SKM-1 (cell line): ENCODE data around the gene FAM3C.

Experiments used
- DNase-seq: peaks from one replicate; lab custom pipeline; 2025; ENCODE audit not compliant: unreplicated experiment; lab: John Stamatoyannopoulos, UW

Gene FAM3C

DNA sequence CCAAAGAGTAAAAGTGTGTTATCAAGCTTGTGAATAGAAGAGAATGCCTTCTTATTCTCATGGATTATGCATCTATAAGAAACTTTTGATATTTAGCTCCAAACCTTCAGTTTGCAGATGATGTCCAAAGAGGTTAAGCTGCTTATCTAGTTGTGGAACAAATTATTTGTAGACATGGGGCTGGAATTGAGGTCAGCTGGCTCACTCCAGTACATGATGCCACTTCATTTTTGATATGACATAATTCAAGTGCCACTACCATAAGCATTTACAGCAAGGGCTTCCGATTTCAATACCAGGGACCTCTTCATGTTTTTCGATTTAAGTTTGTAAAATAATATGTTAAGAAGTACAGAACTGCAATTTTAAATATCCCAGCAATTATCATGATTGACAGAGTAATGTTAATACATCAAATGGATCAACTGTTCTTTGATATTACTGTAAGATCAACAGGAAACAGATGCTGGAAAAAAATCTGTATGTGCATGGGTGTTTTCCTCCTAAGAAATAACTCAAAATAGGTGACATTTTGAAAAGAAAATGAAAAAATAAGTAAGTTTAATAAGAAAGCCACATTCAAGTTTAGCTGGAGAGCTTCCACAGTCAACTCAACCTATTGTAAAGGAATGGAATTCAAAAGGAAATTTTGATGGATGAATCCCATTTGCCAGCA, 12.7 kb downstream of the FAM3C start:
- no peak for DNase-seq

GRCh38 chr7:121382473-121382872, 13.6 kb downstream of the FAM3C start:
- DNase-seq = no peak

GRCh38 chr7:121379930-121380329, 16.2 kb downstream of the FAM3C start:
- no peak for DNase-seq

GRCh38 chr7:121376979-121377378, 19.1 kb downstream of the FAM3C start:
- DNase-seq = no peak

DNA sequence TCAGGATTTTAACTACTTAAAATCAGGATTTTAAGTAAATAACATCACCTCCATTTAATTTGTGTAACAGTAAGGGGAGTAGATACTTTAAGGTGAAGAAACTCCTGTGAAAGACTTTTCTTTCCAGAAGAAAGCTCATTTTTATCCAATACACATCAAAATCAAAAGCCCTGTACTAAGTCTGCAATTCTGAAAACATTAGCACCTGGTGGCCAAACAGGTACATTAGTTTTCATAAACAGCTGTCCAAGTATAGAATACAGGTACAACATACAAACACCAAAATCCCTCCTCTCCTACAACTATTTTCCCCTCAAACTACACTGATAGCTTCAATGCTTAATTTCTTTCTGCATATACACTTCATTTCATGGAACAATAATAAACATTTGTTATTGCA, 22.9 kb downstream of the FAM3C start:
- no peak for DNase-seq

- no peak for DNase-seq
Measured at GRCh38 chr7:121372376-121373010, 23.6 kb downstream of the FAM3C start.

- DNase-seq = no peak
Measured at GRCh38 chr7:121371883-121372282, 24.2 kb downstream of the FAM3C start.

- no peak for DNase-seq
Measured at GRCh38 chr7:121371367-121371766, 24.7 kb downstream of the FAM3C start.

DNA sequence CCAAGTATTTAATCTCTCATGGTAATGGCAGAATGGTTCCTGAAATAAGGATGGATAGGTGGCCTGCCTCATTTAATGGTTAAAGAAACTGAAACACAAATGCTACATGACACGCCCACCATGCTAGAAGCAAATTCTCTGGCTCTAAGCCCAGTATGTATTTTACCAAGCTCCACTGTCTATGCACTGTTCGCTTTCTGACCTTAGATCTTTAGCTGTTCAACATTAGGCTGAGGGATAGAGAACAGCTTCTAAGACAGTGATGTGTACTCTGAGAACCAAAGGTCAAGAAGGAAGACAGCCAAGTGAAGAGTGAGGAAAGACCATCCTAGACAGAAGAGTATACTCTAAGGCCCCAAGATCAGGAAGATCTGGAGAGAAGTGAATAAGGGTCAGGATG, 26.6 kb downstream of the FAM3C start:
- DNase-seq = no peak

DNA sequence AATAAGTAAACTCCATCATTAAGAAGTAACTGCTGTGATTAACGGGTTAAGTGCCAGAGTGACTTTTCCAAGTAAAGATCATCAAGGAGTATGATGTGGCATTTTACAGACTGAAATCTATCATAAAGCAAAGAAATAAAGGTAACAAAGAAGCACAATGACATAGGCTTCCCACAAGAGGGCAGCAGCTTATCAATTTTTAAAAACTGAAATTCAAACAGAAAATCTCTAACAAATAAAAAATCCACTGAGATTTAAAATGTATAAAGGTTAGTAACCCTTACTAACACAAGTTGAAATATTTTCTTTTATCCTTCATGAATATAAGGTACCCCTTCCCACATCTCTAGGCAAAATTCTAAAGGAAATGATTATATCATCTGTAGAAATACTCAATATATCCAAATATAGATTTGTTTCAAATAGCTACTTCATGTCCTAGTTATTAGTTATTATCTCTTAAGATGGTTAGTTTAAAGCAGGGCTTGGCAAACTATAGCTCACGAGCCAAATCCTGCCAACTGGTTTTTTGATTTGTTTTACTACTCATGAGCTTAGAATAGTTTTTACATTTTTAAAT, 29.2 kb downstream of the FAM3C start:
- DNase-seq = no peak

DNA sequence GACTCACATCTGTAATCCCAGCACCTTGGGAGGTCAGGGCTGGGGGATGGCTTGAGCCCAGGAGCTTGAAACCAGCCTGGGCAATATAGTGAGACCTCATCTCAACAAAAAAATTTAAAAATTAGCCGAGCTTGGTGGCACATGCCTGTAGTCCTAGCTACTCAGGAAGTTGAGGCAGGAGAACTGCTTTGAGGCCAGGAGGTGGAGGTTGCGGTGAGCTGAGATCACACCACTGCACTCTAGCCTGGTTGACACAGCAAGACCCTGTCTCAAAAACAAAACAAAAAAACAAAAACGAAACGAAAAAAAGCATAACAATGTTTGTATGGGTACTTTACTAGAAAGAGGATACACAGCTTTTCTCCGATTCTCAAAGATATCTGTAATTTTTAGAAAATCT, 35.5 kb downstream of the FAM3C start:
- DNase-seq = no peak

GRCh38 chr7:121355574-121355973, 40.5 kb downstream of the FAM3C start:
- DNase-seq = no peak

DNA sequence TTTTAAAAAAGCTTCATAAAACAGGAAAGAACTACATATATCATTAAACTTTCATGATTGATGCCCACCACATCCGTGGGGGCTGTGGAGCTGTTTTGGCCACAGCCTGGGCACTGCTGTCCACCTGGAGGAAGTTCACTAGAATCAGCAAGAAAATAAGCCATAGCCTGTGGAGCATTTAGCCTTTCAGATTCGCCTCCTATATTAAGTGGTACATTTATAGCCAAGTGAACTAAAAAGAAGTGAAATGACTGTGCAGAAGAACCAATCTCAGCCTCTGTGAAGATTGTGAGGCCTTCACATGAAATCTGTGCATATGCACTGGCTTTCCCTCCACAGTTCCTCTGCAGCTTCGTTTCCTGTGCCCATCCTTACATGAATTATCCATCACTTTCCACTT, 43.8 kb downstream of the FAM3C start:
- DNase-seq = no peak

- no peak for DNase-seq
Measured at GRCh38 chr7:121351682-121352081, 44.4 kb downstream of the FAM3C start.

DNA sequence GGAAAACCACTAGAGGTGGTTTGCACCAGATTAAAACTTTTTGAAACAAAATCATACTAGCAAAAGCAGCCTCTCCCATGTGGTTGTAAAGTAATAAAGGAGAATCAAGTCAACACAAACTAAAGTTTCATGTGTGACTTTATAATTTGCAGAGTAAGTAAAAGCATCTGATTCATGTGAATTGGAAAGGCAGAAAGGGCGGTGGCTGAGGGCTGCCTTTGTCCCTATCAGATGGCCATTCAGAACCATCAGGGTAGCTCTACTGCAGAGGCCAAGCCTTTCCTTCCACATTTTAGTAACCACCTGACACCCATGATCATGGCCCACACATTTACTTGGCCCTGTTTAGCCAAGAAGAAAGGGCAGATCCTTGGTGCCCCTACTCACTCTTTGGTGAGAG, 51.6 kb downstream of the FAM3C start:
- DNase-seq = no peak

DNA sequence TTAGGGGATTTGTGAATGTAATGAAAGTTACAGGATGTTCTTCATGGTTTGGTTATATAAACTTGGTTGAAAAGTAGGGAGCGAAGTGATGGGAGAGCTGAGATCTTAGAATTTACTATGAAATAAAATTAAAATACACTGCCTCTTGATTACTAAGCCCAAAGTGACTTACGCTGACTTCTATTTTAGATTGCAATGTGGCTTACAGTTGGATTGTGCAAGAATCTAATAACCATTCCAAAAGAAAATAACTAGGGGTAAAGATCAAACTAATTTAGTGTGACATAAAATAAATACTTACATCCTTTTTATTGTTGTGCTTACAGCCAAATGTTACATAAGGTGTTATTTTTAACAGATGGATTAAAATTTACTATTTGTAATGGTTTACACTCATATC, 52.0 kb downstream of the FAM3C start:
- DNase-seq = no peak

DNA sequence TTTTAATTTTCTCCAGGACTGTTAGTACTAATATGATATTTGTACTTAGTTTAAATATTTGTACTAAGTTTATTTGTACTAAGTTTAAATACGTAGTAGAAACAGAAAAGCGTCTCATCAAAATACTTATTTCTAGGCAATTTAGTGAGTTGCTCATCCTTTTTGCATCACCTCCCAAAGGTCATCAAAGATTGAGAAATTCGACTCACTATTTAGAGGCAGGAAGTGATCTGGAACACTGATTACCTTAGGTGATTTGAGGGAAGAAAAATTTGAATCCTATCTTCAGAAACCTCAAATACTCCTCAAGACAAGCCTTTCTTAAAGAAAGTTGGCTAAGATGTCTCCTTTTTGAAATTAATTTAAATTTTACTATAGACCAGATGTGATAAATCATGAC, 52.8 kb downstream of the FAM3C start:
- DNase-seq = no peak

GRCh38 chr7:121342631-121343030, 53.5 kb downstream of the FAM3C start:
- no peak for DNase-seq

DNA sequence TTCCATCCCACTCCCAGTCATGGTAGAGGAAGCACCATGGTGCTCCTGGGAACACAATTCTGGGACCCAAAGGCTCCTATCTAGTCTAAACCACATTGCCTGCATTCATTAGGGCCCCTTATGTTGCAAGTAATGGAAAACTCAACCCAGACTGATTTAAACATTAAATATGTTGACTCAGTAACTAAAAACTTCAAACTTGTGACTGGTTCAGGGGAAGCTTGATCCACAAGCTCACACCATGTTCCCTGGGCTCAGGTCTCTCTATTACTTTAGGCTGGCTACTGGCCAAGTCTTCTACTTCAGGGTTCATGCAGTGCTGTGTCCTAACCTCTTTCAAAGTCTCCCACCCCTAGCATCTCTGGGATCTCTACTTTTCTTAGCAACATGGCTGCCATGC, 54.2 kb downstream of the FAM3C start:
- DNase-seq = no peak

DNA sequence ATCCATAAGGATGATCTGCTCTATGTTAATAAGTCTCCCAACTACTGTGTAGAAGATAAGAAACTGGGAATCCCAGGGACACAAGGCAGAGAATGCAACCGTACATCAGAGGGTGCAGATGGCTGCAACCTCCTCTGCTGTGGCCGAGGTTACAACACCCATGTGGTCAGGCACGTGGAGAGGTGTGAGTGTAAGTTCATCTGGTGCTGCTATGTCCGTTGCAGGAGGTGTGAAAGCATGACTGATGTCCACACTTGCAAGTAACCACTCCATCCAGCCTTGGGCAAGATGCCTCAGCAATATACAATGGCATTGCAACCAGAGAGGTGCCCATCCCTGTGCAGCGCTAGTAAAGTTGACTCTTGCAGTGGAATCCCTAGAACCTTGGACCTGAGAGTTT, 57.0 kb downstream of the FAM3C start:
- no peak for DNase-seq

DNA sequence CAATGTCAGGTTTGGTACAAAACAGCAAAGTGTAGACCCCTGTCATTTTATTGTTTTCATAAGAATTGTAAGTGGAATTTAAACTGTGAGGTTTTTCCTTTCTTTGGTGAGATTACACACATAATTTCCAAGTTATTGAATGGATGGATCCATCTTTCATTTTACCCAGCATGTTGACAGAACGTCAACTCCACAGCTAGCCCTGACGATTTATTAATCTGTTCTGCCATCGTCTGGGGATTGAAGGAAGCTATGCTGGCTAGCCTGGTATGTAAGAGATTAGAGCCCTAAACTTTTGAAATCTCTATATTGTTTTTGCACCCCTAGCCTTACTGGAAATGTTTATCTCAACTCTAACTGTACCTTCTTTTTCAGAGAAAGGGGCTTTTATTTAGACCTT, 58.7 kb downstream of the FAM3C start:
- no peak for DNase-seq

DNA sequence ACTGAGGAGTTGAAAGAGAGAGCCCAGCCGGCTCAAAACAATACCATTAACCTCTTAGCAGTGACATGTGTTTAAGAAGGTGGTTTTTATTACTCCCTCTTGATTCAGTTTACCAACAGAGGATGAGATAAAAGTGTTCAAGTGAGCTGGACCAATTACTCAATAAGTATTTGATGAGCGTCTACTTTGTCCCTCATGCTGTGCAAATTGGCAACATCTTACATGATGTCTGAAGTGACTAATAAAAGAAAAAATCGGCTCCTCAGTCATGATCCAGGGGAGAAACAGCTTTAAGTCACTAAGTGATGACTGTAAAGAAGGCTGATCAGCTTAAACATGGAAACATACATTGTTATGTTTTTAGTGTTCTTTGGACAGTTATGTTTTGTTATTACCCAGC, 59.5 kb downstream of the FAM3C start:
- DNase-seq = no peak
